ENCODE results near the gene DPH2.

The DPH2 gene

GRCh38 chr1:43938383-43938782 lies 31.4 kb upstream of the DPH2 start:
- H3K27ac ChIP-seq: peak overlapping the region; percentile 58; the same call in 1 of the 2 replicates
- DNase-seq (ENCODE audit: low read depth, low spot score): no peak
- H3K9me3 ChIP-seq (ENCODE audit: low read depth, low read length): no peaks in the 10 kb centered on the region
- TF ChIP-seq POLR2AphosphoS5 (IDR thresholded peaks at IDR 0.05; ENCODE audit: borderline replicate concordance, low read depth, low read length): no peak
- no peak for TF ChIP-seq EZH2 (IDR thresholded peaks at IDR 0.05)
- no peak for TF ChIP-seq FOXP2 (optimal IDR thresholded peaks at IDR 0.05; ENCODE audit: control extremely low read depth, extremely low read length, insufficient read depth)
- peaks cover 8% of the 10 kb centered on the region for H3K36me3 ChIP-seq (ENCODE audit: insufficient read depth, low read length)
- no peak overlapping the region for H3K4me3 ChIP-seq
- no peak overlapping the region for H3K9ac ChIP-seq (ENCODE audit: insufficient read length)

- DNase-seq (ENCODE audit: low read depth, low spot score): no peak
- TF ChIP-seq POLR2AphosphoS5 (IDR thresholded peaks at IDR 0.05; ENCODE audit: borderline replicate concordance, low read depth, low read length): no peak
- TF ChIP-seq EZH2 (IDR thresholded peaks at IDR 0.05): no peak
- TF ChIP-seq FOXP2 (optimal IDR thresholded peaks at IDR 0.05; ENCODE audit: control extremely low read depth, extremely low read length, insufficient read depth): no peak
- peak overlapping the region; percentile 58; the same call in 1 of the 2 replicates for H3K27ac ChIP-seq
Observed at GRCh38 chr1:43938892-43939587, 30.8 kb upstream of the DPH2 start.

GRCh38 chr1:43942411-43942810 lies 27.4 kb upstream of the DPH2 start:
- Histone ChIP-seq H3K9me3 (ENCODE audit: low read depth, low read length) (no peaks in the 10 kb centered on the region), H3K9ac (ENCODE audit: insufficient read length) (no peak overlapping the region), H3K27ac (no peak overlapping the region), H3K36me3 (ENCODE audit: insufficient read depth, low read length) (no peaks in the 10 kb centered on the region), H3K4me3 (no peak overlapping the region)
- DNase-seq (ENCODE audit: low read depth, low spot score): no peak
- TF ChIP-seq POLR2AphosphoS5 (IDR thresholded peaks at IDR 0.05; ENCODE audit: borderline replicate concordance, low read depth, low read length) (no peak), FOXP2 (optimal IDR thresholded peaks at IDR 0.05; ENCODE audit: control extremely low read depth, extremely low read length, insufficient read depth) (no peak), EZH2 (IDR thresholded peaks at IDR 0.05) (no peak)

More at GRCh38 chr1:43938892-43939587, 30.8 kb upstream of the DPH2 start:
- peaks cover 8% of the 10 kb centered on the region for H3K36me3 ChIP-seq (ENCODE audit: insufficient read depth, low read length)
- no peak overlapping the region for H3K9ac ChIP-seq (ENCODE audit: insufficient read length)
- no peak overlapping the region for H3K4me3 ChIP-seq
- H3K9me3 ChIP-seq (ENCODE audit: low read depth, low read length): no peaks in the 10 kb centered on the region

GRCh38 chr1:43944860-43945259 lies 24.9 kb upstream of the DPH2 start:
- Histone ChIP-seq H3K9ac (ENCODE audit: insufficient read length) (no peak overlapping the region), H3K36me3 (ENCODE audit: insufficient read depth, low read length) (peaks cover 6% of the 10 kb centered on the region), H3K9me3 (ENCODE audit: low read depth, low read length) (no peaks in the 10 kb centered on the region), H3K27ac (no peak overlapping the region), H3K4me3 (0 out of 2 replicates have a peak overlapping the region, but pooled peaks have one; percentile 25)
- no peak for DNase-seq (ENCODE audit: low read depth, low spot score)
- TF ChIP-seq POLR2AphosphoS5 (IDR thresholded peaks at IDR 0.05; ENCODE audit: borderline replicate concordance, low read depth, low read length): no peak
- no peak for TF ChIP-seq FOXP2 (optimal IDR thresholded peaks at IDR 0.05; ENCODE audit: control extremely low read depth, extremely low read length, insufficient read depth)
- TF ChIP-seq EZH2 (IDR thresholded peaks at IDR 0.05): no peak

GRCh38 chr1:43945674-43946235 lies 24.1 kb upstream of the DPH2 start:
- TF ChIP-seq EZH2 (IDR thresholded peaks at IDR 0.05) (no peak), POLR2AphosphoS5 (IDR thresholded peaks at IDR 0.05; ENCODE audit: borderline replicate concordance, low read depth, low read length) (no peak), FOXP2 (optimal IDR thresholded peaks at IDR 0.05; ENCODE audit: control extremely low read depth, extremely low read length, insufficient read depth) (no peak)
- peak overlapping the region; percentile 80 for H3K27ac ChIP-seq
- no peaks in the 10 kb centered on the region for H3K9me3 ChIP-seq (ENCODE audit: low read depth, low read length)
- peak overlapping the region; percentile 98 for H3K9ac ChIP-seq (ENCODE audit: insufficient read length)
- H3K4me3 ChIP-seq: peak overlapping the region; percentile 98
- H3K36me3 ChIP-seq (ENCODE audit: insufficient read depth, low read length): peaks cover 10% of the 10 kb centered on the region
- no peak for DNase-seq (ENCODE audit: low read depth, low spot score)

GRCh38 chr1:43946236-43947060 lies 23.4 kb upstream of the DPH2 start, which contains the start of gene IPO13:
Gene IPO13 (plus strand): TSS chr1:43946950. CDS start chr1:43947601, 651 bp downstream.
- Histone ChIP-seq H3K4me3 (peak within 1 kb of the TSS; percentile 98), H3K27ac (peak within 1 kb of the TSS; percentile 97), H3K9me3 (ENCODE audit: low read depth, low read length) (no peaks in the 10 kb centered on the region), H3K9ac (ENCODE audit: insufficient read length) (peak within 1 kb of the TSS; percentile 98), H3K36me3 (ENCODE audit: insufficient read depth, low read length) (peaks cover 10% of the 10 kb centered on the region)
- peak; percentile 65 for DNase-seq (ENCODE audit: low read depth, low spot score)
- TF ChIP-seq POLR2AphosphoS5 (IDR thresholded peaks at IDR 0.05; ENCODE audit: borderline replicate concordance, low read depth, low read length) (peak; percentile 76), EZH2 (IDR thresholded peaks at IDR 0.05) (no peak), FOXP2 (optimal IDR thresholded peaks at IDR 0.05; ENCODE audit: control extremely low read depth, extremely low read length, insufficient read depth) (no peak)

- H3K4me3 ChIP-seq: peak overlapping the region; percentile 98
- 0 out of 2 replicates have a peak overlapping the region, but pooled peaks have one; percentile 97 for H3K27ac ChIP-seq
- no peak for DNase-seq (ENCODE audit: low read depth, low spot score)
- no peaks in the 10 kb centered on the region for H3K9me3 ChIP-seq (ENCODE audit: low read depth, low read length)
- no peak for TF ChIP-seq FOXP2 (optimal IDR thresholded peaks at IDR 0.05; ENCODE audit: control extremely low read depth, extremely low read length, insufficient read depth)
- no peak for TF ChIP-seq POLR2AphosphoS5 (IDR thresholded peaks at IDR 0.05; ENCODE audit: borderline replicate concordance, low read depth, low read length)
- TF ChIP-seq EZH2 (IDR thresholded peaks at IDR 0.05): no peak
- H3K36me3 ChIP-seq (ENCODE audit: insufficient read depth, low read length): peaks cover 10% of the 10 kb centered on the region
- H3K9ac ChIP-seq (ENCODE audit: insufficient read length): peak overlapping the region; percentile 98
Observed at GRCh38 chr1:43947061-43947873, 22.5 kb upstream of the DPH2 start.
